Measurements from ENCODE around the gene SNTG2.

- TF ChIP-seq CTCF (IDR thresholded peaks at IDR 0.05; ENCODE audit: low read depth, low read length, poor library complexity, severe bottlenecking) (no peak), EZH2phosphoT487 (IDR thresholded peaks at IDR 0.05; ENCODE audit: borderline replicate concordance, low read length) (no peak)
Observed at GRCh38 chr2:1393321-1393720, 442.7 kb downstream of the SNTG2 start.

Measured in DOHH2 (cell line).